Liver (tissue), 3 donors: Measurements from ENCODE around the gene CTSW.

Experiments
- EGR1 ChIP-seq, 2 donors: IDR thresholded peaks; 2 replicates each; pipeline ENCODE4 v1.6.1; 2016 to 2018; ENCODE audit warnings: antibody characterized with exemption in 2 of 2, low read depth in 2 of 2
- FOXA1 ChIP-seq: IDR thresholded peaks from 2 replicates; pipeline ENCODE4 v1.6.1; 2016; ENCODE audit warnings: antibody characterized with exemption
- HNF4A ChIP-seq, 2 donors: conservative IDR thresholded peaks; 2 replicates each; pipeline ENCODE4 v1.6.1; 2016; ENCODE audit warnings: antibody characterized with exemption in 2 of 2, mild to moderate bottlenecking in 2 of 2
- HNF4G ChIP-seq: IDR thresholded peaks from 2 replicates; pipeline ENCODE4 v1.6.1; 2016; ENCODE audit warnings: antibody characterized with exemption
- JUND ChIP-seq, 2 donors: IDR thresholded peaks; 2 replicates each; pipeline ENCODE4 v1.6.1; 2016; ENCODE audit warnings: antibody characterized with exemption in 2 of 2
- RAD21 ChIP-seq, 2 donors: IDR thresholded peaks; 2 replicates each; pipeline ENCODE4 v1.6.1; 2016; ENCODE audit warnings: antibody characterized with exemption in 2 of 2, mild to moderate bottlenecking in 2 of 2
- TAF1 ChIP-seq: conservative IDR thresholded peaks from 2 replicates; pipeline ENCODE4 v1.6.1; 2016; ENCODE audit warnings: antibody characterized with exemption, mild to moderate bottlenecking
- YY1 ChIP-seq: IDR thresholded peaks from 2 replicates; pipeline ENCODE4 v1.6.1; 2016; ENCODE audit warnings: antibody characterized with exemption, mild to moderate bottlenecking
- TF ChIP-seq, protein P1 (sequence below): fragments of 150-350 bp; IDR thresholded peaks from 2 replicates; pipeline ENCODE4 v1.5.1; 2017; ENCODE audit warnings: improper control_type of control experiment, low read depth, low read length; ENCODE audit not compliant: missing input control
- TF ChIP-seq, protein P2 (sequence below): IDR thresholded peaks from 2 replicates; pipeline ENCODE4 v1.6.1; 2016; ENCODE audit warnings: antibody characterized with exemption
- TF ChIP-seq, protein P3 (sequence below): IDR thresholded peaks from 2 replicates; pipeline ENCODE4 v1.6.1; 2016; ENCODE audit warnings: antibody characterized with exemption, mild to moderate bottlenecking
- donor health status: healthy.
- donor health status: healthy.

DNA sequence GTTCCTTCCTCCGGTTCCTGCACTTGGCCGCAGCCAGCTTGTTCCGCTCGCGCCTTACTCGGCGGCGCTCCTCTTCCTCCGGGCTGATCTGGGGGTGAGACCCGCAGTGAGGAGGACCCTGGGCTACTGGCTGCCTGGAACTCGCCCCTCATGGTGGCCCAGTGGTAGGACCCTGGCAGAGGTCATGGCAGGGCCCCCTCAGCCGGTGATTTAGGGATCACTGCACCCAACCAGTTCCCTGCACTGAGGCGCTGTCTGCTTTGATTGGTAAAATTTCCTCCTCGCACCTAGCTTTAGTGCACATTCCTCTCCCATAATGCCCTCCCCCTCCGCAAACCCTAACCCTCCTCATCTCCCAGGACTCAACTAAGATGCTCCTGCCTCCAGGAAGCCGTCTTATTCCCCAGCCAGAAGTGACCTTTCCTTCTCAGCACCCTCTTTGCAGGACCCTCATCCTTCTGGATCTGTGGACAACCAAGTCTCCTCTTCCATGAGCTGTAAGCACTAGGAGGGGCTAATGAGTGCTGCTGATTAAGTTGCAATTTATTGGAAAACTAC is 14.5 kb downstream of the CTSW start:
- no peak for TF ChIP-seq RAD21 (IDR thresholded peaks at IDR 0.05)
- TF ChIP-seq, protein P1, sequence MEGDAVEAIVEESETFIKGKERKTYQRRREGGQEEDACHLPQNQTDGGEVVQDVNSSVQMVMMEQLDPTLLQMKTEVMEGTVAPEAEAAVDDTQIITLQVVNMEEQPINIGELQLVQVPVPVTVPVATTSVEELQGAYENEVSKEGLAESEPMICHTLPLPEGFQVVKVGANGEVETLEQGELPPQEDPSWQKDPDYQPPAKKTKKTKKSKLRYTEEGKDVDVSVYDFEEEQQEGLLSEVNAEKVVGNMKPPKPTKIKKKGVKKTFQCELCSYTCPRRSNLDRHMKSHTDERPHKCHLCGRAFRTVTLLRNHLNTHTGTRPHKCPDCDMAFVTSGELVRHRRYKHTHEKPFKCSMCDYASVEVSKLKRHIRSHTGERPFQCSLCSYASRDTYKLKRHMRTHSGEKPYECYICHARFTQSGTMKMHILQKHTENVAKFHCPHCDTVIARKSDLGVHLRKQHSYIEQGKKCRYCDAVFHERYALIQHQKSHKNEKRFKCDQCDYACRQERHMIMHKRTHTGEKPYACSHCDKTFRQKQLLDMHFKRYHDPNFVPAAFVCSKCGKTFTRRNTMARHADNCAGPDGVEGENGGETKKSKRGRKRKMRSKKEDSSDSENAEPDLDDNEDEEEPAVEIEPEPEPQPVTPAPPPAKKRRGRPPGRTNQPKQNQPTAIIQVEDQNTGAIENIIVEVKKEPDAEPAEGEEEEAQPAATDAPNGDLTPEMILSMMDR, result no peak
- TF ChIP-seq, protein P2, sequence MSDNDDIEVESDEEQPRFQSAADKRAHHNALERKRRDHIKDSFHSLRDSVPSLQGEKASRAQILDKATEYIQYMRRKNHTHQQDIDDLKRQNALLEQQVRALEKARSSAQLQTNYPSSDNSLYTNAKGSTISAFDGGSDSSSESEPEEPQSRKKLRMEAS, result no peak
- TF ChIP-seq YY1, result no peak
- no peak for TF ChIP-seq JUND (IDR thresholded peaks at IDR 0.05)
- TF ChIP-seq, protein P3, sequence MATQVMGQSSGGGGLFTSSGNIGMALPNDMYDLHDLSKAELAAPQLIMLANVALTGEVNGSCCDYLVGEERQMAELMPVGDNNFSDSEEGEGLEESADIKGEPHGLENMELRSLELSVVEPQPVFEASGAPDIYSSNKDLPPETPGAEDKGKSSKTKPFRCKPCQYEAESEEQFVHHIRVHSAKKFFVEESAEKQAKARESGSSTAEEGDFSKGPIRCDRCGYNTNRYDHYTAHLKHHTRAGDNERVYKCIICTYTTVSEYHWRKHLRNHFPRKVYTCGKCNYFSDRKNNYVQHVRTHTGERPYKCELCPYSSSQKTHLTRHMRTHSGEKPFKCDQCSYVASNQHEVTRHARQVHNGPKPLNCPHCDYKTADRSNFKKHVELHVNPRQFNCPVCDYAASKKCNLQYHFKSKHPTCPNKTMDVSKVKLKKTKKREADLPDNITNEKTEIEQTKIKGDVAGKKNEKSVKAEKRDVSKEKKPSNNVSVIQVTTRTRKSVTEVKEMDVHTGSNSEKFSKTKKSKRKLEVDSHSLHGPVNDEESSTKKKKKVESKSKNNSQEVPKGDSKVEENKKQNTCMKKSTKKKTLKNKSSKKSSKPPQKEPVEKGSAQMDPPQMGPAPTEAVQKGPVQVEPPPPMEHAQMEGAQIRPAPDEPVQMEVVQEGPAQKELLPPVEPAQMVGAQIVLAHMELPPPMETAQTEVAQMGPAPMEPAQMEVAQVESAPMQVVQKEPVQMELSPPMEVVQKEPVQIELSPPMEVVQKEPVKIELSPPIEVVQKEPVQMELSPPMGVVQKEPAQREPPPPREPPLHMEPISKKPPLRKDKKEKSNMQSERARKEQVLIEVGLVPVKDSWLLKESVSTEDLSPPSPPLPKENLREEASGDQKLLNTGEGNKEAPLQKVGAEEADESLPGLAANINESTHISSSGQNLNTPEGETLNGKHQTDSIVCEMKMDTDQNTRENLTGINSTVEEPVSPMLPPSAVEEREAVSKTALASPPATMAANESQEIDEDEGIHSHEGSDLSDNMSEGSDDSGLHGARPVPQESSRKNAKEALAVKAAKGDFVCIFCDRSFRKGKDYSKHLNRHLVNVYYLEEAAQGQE, result no peak
- TF ChIP-seq HNF4G, result no peak
- TF ChIP-seq TAF1, result no peak
- TF ChIP-seq EGR1 (IDR thresholded peaks at IDR 0.05; ENCODE audit: low read depth in 2 of 2), result no peak
- TF ChIP-seq HNF4A (conservative IDR thresholded peaks at IDR 0.05), result no peak
- TF ChIP-seq FOXA1, result no peak
